Dermis lymphatic vessel endothelial cell (primary cell): ENCODE measurements around the gene LYRM7. TPM values are rescaled to one million over a fixed set of nuclear protein-coding genes. Genes with fewer than 3 reads are reported as not detected.

Experiments
- total RNA-seq: library from RNA; depleted of rRNA; stranded (reverse); fragments of >200 nt; gene quantifications from 2 replicates; pipeline ENCODE4 v1.2.1, GENCODE V29; 2014

LYRM7 gene
- total RNA-seq, result 3.6 and 5.2 TPM in 2 replicates

GRCh38 chr5:131170540-131171275, at the start of gene LYRM7:
TSS of gene LYRM7 (plus strand) at chr5:131170944. CDS start at chr5:131171021, 77 bp downstream.

GRCh38 chr5:131165119-131165727, 5.5 kb upstream of the LYRM7 start, which contains the start of gene HINT1:
TSS of gene HINT1 (minus strand) at chr5:131165256. CDS start at chr5:131165205, 51 bp downstream.

Other genes starting within 250 kb of the LYRM7 start
- 227 and 287 TPM in 2 replicates for gene HINT1, start 5.7 kb upstream of the LYRM7 start, total RNA-seq
- 67.4 and 90.6 TPM in 2 replicates for gene CDC42SE2, start 93.1 kb downstream of the LYRM7 start, total RNA-seq